ENCODE results near the gene LGALS4.
"Not testable (repeated sequence)": the region's sequence is repeated elsewhere in the genome, so short reads cannot be mapped to it uniquely, and the experiment has no call there.

The LGALS4 gene

GRCh38 chr19:38841787-38842438 is 29.2 kb upstream of the LGALS4 start:
- peak; percentile 30 for DNase-seq

GRCh38 chr19:38841180-38841766 is 28.5 kb upstream of the LGALS4 start:
- no peak for DNase-seq

DNA sequence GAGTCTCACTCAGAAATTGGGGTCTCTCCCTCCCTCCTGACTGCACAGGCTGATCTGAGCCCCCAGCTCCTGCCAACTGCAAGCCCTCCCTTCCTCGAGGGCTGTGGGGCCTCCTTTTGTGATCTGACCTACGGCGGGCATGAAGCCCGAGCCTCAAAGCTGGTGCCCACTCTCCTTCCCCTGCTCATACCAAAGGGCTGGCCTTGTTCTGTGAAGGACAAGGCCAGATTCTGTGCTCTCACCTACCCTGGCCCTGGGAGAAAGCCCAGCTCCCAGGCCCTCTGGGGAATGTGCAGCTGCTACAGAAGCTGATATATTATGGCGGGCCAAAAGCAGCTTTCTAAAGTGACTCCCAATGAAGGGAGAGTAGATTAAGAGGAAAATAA is 27.8 kb upstream of the LGALS4 start:
- no peak for DNase-seq

GRCh38 chr19:38839816-38840582 is 27.3 kb upstream of the LGALS4 start:
- no peak for DNase-seq

GRCh38 chr19:38838986-38839761 is 26.4 kb upstream of the LGALS4 start:
- DNase-seq: no peak

DNA sequence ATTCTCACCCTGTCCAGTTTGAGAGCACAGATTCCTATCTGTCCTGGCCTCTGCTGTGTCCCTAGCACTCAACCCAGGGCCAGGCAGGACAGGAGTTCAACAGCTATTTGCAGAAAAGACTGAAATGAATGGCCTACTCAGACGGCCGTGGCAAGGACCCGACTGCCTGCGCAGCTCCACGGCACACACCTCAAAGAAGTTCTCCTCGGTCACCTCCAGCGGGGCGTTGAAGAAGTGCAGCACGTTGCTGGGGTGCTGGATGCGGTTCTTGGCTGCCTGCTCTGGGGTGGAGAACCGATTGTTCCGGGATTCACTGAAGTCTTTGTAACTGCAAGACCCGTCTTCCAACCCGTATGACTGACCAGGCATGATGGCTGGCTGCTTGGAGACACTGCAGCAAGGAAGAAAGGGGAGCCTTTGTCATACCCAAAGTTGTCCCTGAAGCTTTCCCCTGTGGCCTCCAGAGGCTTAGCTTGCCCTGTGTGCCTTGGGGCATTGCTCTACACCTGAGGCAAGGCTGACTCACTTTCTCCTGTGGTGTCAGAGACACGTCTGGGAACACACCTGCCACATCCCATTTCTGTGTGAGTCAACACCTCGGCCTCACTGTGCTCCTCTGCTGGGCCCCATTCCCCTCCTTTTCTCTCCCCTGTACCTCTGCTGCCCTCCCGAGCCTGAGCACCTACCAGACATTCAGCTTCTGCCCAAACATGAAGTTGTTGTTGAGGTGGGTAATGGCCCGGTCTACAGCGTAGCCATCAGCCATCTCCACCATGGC is 25.7 kb upstream of the LGALS4 start:
- peak; percentile 47 for DNase-seq

GRCh38 chr19:38837656-38838121 is 24.9 kb upstream of the LGALS4 start:
- DNase-seq: no peak

DNA sequence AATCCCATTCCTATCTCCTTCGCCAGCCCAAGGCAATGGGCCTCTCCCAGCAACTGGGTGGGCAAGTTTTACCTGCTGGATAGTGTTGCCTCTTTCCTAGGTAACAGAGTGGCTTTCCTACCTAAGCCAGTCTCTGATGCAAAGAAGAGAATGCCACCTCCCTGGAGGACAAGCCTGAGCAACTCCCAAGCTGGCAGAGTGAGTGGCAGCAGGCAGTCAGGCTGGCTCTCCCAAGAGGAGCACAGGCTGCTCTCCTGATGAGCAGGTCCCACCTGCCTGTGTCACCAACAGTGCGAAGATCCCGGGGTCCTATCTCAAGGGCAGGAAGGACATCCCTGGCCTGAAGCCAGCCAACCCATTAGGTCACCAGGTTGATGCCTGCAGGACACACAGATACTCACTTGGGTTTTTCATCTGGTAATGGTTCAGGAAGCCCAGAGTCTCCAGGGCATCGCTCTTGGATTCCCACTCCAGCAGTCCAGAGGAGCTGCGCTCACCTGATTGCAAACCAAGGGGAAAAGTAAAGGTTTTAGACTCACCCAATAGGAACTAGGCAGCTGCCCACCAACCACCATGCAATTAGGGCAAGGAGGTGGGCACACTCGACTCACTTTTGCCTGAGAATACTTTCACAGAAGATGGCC is 24.4 kb upstream of the LGALS4 start:
- DNase-seq: no peak

DNA sequence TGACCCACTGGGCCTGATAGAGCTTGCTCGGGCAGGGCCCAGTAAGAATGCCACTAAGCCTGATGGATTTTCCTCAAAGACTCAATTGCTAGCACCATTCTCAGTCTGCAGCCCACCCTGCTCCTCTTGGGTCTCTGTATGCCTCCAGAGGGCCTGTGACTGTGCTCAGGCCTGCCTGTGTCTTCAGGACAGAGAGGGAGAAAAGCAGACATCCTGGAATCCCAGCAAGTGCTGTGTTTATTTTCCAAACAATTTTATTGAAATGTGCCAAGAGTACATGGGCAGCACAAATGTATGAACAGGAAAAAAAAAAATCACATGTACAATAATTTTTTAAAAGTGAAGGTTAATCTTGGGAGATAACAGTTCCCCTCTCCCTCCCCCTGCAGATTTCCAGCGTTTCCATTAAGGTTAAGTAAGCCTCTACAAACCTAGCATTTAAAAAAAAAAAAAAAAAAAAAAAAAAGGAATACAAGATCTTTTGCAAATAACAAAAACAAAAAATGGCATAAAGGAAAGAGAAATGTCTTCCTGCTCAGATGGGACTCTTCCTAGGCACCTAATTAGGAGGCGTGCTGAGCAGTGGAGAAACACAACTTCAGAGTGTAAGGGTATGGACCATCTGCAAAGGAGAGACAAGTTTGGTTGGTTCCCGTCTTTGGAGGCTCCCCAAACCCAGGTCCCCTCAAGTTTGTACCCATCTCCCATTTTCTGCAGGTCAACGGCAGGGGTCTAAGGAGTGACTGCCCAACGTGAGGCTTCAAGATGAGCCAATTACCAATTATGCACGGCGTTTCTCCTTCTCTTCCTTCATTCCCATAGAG is 23.6 kb upstream of the LGALS4 start:
- no peak for DNase-seq

DNA sequence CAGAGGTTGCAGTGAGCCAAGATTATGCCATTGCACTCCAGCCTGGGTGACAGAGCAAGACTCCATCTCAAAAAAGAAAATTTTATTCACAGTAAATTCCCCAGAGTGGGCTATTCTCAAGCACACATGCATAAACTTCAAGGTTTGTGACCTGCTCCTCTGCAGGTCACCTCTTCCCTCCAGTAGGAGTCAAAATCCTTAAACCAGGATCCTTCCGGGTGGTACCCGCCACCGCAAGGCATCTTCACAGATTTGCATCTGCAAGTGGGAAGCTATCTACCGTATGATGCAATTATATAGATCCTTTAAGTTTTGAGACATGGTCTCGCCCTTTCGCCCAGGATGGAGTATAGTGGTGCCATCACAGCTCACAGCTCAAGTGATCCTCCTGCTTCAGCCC is 21.8 kb upstream of the LGALS4 start:
- DNase-seq: no peak

DNA sequence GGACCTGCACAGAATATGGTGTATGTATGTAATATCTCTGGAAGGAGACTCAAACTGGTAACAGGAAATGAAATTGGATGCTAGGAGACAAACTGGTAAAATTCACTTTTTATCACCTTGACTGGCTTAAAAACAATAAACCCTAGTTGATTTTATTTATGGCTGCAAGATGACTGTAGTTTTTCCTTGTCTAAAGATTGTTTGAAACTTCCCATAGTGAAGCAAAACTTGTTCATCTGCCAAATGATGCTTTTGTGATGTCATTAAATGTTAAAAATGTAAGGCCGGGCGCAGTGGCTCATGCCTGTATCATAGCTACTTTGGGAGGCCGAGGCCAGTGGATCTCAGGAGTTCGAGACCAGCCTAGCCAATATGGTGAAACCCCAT is 21.4 kb upstream of the LGALS4 start:
- no peak for DNase-seq

DNA sequence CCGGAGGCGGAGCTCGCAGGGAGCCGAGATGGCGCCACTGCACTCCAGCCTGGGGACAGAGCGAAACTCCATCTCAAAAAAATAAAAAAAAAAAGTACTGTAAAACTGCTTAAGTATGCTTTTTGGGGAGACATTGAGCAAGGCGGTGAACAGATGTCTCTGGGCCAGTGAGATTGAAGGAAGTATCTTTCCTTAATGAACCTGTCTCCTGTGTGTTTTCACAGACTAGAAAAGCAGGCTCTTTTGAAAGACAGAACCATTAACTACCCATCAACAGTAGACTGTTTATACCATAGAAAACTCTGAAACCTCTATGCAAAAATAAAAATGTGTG is 20.3 kb upstream of the LGALS4 start:
- DNase-seq: no peak

DNA sequence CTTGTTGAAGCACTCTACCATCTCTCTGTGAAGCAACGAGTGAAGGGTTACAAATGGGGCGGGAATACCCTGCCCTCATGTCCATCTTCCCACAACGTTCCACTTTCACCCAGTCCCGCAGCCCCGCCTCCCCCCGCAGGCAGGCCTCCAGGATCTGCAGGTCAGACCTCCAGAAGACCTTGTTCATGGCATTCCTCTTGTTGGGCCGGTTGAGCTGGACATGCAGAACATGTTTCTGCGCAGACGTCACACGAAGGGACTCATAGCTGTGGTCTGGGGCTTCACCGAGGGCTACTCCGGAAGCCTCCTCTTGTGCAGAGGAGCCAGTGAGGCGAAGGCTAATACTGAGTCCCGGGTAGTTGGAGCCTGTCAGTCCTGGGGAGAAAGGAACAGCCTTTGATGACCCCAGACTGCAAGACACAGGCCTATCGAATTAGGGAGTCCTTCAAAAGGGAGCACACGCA is 18.4 kb upstream of the LGALS4 start:
- peak; percentile 14 for DNase-seq

DNA sequence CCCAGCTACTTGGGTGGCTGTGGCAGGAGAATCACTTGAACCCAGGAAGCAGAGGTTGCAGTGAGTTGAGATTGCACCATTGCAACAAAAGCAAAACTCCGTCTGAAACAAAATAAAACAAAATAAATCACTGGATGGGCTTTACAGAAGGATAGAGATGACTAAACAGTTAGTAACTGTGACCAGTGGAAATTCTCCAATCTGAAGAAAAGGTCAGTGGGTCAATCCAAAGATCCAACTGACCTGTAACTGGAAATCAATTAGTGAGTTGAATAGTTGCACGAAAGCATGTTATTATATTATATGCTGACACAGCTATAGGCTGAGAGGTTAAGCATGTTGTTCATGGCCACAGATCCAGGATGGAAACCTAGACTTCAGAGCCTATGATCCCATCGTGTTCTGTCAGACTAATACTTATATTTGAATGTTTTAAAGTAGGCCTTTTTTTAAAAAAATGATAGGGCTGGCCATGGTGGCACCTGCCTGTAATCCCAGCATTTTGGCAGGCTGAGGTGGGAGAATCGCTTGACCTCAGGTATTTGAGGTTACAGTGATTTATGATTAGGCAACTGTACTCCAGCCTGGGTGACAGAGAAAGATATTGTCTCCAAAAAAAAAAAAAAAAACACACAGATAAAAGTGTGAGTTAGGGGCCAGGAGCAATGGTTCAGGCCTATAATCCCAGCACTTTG is 17.4 kb upstream of the LGALS4 start:
- no peak for DNase-seq

DNA sequence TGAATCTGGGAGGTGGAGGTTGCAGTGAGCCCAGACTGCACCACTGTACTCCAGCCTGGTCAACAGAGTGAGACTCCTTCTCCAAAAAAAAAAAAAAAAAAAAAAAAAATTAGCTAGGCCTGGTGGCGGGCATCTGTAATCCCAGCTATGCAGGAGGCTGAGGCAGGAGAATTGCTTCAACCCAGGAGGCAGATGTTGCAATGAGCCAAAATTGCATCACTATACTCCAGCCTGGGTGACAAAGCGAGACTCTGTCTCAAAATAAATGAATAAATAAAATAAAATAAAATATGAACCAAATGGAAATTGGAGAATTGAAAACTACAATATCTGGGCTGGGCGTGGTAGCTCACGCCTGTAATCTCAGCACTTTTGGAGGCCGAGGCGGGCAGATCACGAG is 16.5 kb upstream of the LGALS4 start:
- DNase-seq: not testable (repeated sequence)

DNA sequence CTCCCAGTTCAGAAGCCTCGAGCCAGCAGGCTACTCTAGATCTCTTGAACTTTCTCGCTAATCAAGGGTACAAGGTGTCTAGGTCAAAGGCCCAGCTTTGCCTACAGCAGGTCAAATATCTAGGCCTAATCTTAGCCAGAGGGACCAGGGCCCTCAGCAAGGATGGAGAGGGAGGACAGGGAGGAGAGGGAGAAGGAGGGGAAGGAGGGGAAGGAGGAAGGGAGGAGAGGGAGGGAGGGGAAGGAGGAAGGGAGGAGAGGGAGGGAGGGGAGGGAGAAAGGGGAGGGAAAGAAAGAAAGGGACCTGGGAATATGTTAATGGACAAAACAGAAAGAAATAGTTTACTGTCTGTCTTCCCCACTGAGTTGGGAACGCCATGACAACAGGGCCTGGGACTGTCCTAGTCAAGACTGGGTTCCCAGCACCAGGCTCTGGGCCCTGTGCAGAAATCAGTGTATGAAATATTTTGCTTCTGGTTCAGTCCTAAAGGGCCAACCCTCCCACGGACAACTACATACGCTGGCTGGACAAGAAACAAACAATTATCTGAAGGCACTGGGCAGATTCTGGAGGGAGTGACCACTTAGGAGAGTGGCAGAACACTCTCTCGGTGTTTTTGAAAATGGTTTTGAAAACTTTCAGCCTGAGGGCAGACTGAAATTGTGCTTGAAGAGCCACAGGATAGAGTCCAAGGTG is 14.3 kb upstream of the LGALS4 start:
- no peak for DNase-seq

DNA sequence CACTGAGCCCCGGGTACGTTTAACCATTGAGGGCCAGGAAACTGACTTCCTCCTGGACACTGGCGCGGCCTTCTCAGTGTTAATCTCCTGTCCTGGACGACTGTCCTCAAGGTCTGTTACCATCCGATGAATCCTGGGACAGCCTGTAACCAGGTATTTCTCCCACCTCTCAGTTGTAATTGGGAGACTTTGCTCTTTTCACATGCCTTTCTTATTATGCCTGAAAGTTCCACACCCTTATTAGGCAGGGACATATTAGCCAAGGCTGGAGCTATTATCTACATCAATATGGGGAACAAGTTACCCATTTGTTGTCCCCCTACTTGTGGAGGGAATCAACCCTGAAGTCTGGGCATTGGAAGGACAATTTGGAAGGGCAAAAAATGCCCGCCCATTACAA is 13.2 kb upstream of the LGALS4 start:
- not testable (repeated sequence) for DNase-seq

- not testable (repeated sequence) for DNase-seq
Observed at GRCh38 chr19:38821230-38821825, 8.6 kb upstream of the LGALS4 start.

GRCh38 chr19:38819231-38819920 is 6.6 kb upstream of the LGALS4 start:
- no peak for DNase-seq

Data from stimulated activated naive CD4-positive, alpha-beta T cell treated with Interleukin-2 at 50 U/mL for 16 hours (primary cell).